ENCODE measurements around the gene NEAT1.

Gene NEAT1

DNA sequence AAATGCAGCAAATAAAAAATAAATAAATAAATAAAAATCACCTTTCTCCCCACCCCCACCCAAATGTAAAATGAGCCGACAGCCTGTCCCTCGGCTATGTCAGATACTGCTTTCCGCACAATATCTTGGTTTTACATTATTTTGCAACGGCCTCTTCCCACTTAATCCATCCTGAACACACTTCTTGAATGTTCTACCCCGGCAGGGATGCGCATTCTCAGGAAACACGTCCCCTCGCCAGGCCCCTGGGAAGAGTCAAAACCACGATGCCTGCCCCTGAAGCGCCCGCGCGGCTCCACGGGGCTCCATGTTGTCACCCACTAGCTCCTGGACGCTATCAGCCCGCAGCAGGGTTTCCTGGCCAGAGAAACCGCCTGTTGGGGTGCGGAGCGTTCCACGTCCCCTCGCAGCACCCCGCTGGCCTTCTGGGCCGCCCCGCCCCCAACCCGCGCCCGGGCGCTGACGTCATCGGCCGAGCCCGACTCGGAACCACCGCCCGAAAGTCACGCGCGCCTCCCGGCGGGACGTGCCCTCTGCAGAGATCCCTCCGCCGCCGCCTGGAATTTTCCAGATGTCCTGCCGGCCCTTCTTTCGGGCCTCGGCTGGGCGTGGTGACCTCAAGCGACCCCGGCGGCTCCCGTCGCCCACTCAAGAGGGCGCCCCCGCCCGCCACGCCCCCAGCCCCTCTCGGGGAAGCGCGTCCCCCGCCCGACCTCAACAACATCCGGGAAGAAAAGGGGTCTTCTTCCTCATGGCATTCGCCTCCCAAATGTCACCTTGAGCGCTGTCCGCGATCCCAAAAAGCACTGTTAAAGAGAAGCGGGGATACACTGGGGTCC, 585 bp upstream of the NEAT1 start:
- peak; percentile 86 to 91 for DNase-seq (ENCODE audit: low read depth in 2 of 2, low spot score in 1 of 2)

DNA sequence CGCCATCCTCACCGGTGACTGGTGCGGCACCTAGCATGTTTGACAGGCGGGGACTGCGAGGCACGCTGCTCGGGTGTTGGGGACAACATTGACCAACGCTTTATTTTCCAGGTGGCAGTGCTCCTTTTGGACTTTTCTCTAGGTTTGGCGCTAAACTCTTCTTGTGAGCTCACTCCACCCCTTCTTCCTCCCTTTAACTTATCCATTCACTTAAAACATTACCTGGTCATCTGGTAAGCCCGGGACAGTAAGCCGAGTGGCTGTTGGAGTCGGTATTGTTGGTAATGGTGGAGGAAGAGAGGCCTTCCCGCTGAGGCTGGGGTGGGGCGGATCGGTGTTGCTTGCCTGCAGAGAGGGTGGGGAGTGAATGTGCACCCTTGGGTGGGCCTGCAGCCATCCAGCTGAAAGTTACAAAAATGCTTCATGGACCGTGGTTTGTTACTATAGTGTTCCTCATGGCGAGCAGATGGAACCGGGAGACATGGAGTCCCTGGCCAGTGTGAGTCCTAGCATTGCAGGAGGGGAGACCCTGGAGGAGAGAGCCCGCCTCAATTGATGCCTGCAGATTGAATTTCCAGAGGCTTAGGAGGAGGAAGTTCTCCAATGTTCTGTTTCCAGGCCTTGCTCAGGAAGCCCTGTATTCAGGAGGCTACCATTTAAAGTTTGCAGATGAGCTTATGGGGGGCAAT, 1.1 kb downstream of the NEAT1 start:
- DNase-seq (ENCODE audit: low read depth in 2 of 2, low spot score in 1 of 2) = no peak

- DNase-seq (ENCODE audit: low read depth in 2 of 2, low spot score in 1 of 2) = no peak
These were observed 1.9 kb downstream of the NEAT1 start for GRCh38 chr11:65424205-65425104.

DNA sequence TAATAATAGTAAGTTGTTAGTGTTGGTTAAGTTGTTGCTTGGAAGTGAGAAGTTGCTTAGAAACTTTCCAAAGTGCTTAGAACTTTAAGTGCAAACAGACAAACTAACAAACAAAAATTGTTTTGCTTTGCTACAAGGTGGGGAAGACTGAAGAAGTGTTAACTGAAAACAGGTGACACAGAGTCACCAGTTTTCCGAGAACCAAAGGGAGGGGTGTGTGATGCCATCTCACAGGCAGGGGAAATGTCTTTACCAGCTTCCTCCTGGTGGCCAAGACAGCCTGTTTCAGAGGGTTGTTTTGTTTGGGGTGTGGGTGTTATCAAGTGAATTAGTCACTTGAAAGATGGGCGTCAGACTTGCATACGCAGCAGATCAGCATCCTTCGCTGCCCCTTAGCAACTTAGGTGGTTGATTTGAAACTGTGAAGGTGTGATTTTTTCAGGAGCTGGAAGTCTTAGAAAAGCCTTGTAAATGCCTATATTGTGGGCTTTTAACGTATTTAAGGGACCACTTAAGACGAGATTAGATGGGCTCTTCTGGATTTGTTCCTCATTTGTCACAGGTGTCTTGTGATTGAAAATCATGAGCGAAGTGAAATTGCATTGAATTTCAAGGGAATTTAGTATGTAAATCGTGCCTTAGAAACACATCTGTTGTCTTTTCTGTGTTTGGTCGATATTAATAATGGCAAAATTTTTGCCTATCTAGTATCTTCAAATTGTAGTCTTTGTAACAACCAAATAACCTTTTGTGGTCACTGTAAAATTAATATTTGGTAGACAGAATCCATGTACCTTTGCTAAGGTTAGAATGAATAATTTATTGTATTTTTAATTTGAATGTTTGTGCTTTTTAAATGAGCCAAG, 2.7 kb downstream of the NEAT1 start:
- DNase-seq (ENCODE audit: low read depth in 2 of 2, low spot score in 1 of 2) = peak; percentile 53 to 73

DNA sequence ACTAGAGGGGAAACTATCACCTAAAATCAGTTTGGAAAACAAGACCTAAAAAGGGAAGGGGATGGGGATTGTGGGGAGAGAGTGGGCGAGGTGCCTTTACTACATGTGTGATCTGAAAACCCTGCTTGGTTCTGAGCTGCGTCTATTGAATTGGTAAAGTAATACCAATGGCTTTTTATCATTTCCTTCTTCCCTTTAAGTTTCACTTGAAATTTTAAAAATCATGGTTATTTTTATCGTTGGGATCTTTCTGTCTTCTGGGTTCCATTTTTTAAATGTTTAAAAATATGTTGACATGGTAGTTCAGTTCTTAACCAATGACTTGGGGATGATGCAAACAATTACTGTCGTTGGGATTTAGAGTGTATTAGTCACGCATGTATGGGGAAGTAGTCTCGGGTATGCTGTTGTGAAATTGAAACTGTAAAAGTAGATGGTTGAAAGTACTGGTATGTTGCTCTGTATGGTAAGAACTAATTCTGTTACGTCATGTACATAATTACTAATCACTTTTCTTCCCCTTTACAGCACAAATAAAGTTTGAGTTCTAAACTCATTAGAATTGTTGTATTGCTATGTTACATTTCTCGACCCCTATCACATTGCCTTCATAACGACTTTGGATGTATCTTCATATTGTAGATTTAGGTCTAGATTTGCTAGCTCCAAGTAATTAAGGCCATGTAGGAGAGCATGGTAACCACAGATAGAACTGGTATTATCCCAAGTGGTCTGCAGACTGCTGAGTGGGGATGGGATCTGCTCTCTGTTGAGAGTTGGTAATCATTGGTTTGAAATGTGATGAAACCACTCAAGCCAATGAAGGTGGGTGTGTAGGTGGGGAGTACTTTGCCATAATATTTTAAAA, 3.6 kb downstream of the NEAT1 start:
- DNase-seq (ENCODE audit: low read depth in 2 of 2, low spot score in 1 of 2) = no peak

GRCh38 chr11:65426839-65427690, 4.5 kb downstream of the NEAT1 start:
- no peak for DNase-seq (ENCODE audit: low read depth in 2 of 2, low spot score in 1 of 2)

DNA sequence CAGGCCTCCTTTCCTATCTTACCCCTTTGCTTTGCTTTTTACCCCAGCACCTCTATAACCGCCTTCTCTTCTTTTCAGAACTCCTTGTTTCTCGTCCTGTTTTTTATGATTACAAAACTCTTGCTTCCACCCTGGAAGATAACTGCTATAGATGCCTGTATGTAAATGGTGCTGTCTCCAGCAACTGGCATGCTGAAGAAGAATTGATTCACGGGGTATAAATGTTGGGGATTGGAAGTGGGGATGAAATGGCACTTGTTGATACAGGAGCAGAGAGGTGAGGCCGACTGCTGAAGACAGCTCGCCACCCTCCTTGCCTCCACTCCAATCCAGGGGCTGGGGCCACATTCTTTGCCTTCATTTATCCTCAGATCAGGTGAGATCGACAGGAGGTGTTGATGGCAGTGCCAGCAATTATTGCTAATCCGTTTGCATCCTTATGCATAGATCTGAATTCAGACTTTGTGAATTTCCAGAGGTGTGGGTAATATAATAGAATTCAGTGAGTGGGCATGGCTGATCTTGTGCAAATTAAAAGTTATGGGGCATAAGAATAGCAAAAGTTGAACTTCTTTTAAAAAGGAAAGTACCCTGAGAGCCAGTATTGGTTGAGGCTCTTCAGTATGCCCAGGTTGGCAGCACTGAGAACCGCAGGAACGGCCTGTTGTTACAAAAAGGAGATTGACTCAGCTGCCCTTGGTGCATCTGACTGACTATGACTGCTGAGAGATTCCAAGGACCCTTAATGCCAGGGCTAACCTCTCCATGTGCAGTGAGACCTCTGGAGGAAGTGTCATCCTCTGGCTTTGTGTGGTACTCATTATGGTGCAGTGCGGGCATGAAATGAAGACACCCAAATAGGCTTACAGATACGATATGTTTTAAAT, 5.3 kb downstream of the NEAT1 start:
- DNase-seq (ENCODE audit: low read depth in 2 of 2, low spot score in 1 of 2) = no peak

DNA sequence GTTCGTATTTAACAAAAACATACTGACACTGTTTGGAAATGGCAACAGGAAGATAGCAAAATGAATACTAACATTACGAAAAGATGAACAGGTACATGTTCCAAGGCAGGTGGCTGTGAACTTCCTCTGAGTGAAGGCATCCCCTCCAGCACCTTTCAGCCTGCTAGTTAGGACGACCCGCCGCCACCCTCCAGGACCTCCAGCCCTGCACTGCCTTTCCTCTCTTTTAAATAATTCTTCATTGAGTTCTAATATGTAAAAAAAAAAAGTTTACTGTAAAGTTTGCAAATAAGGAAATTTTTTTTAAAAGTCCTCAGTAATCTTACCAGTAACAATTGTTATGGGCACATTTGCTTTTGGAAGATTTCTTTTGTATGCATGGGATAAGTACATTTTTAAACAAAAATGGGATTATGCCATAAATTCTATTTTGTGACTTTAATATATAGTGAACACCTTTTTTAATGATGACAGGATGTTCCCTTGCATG, 6.0 kb downstream of the NEAT1 start:
- no peak for DNase-seq (ENCODE audit: low read depth in 2 of 2, low spot score in 1 of 2)

DNA sequence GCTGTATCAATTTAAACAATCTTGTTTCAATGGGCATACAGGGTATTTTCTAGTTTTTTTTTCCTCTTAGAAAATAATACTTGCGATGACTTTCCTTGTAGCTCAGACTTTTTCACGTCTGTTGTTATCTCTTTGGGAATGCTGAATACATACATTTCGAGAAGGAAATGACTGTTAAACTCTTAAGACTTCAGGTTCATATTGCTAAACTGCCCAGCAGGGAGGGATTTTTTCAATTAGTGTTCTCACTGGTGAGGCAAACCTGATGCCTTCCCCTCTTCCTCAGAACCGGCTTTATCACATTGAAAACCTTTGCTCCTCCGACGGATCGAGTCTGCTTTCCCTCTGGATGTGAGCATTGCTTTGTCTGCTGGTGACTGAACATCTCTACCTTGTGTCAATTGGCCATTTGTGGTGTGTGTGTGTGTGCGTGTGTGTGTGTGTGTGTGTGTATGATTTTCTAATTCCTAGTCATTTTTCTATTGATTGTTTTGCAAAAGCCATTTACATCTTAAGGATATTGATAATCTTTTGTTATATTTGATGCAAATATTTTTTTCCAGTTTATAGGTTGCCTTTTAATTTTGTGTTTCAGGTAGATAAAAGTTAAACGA, 6.6 kb downstream of the NEAT1 start:
- no peak for DNase-seq (ENCODE audit: low read depth in 2 of 2, low spot score in 1 of 2)

GRCh38 chr11:65429724-65430405, 7.3 kb downstream of the NEAT1 start:
- DNase-seq (ENCODE audit: low read depth in 2 of 2, low spot score in 1 of 2) = no peak

GRCh38 chr11:65430406-65431217, 8.0 kb downstream of the NEAT1 start:
- no peak for DNase-seq (ENCODE audit: low read depth in 2 of 2, low spot score in 1 of 2)

DNA sequence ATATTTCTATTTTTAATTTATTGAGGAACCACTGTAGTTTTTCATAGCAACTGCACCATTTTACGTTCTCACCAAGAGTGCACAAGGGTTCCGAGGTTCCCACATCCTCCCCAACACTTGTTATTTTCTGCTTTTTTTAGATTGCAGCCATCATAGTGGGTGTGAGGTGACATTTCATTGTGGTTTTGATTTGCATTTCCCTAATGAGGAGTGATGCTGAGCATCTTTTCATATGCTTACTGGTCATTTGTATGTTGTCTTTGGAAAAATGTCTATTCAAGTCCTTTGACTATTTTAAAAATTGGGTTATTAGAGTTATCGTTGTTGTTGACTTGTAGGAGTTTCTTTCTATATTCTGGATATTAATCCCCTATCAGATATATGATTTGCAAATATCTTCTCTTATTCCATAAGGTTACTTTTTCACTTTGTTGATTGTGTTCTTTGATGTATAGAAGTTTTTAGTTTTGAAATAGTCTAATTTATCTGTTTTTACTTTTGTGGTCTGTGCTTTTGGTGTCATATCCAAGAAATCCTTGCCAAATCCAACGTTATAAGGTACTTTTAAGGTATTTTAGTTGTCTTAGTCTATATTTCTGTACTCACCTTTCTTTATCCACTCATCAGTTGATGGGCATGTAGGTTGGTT, 9.0 kb downstream of the NEAT1 start:
- DNase-seq (ENCODE audit: low read depth in 2 of 2, low spot score in 1 of 2) = no peak

DNA sequence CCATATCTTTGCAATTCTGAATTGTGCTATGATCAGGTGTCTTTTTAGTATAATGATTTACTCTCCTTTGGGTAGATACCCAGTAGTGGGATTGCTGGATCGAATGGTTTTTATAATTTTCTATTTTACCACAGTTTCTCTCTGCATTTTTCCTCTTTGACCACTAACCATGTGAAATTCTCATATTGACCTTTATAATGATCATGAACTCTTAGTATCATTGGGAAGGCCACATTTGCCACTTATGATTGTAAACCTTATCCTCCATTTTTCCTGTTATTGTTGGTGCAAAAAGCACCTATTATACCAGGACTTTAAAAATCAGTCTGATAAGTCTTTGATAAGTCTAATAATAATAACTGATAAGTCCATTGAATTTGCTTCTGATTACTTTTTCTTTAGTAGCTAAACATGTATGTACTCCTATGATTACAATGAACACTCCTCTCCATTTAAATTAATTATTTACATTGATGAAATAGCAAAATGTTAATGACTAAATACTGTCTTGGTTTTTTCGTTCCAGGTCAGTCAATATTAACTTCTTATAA, 9.6 kb downstream of the NEAT1 start:
- DNase-seq (ENCODE audit: low read depth in 2 of 2, low spot score in 1 of 2) = no peak

- DNase-seq (ENCODE audit: low read depth in 2 of 2, low spot score in 1 of 2) = no peak
These were observed 10.3 kb downstream of the NEAT1 start for GRCh38 chr11:65432686-65433582.

Data from stimulated activated CD8-positive, alpha-beta memory T cell treated with anti-CD3 and anti-CD28 coated beads, Interleukin-4, amount 100 ng/mL, for 1 hour (primary cell).